ENCODE data around the gene ZC2HC1C.
"Not testable (repeated sequence)": the region's sequence is repeated elsewhere in the genome, so short reads cannot be mapped to it uniquely, and the experiment has no call there.

Gene ZC2HC1C

DNA sequence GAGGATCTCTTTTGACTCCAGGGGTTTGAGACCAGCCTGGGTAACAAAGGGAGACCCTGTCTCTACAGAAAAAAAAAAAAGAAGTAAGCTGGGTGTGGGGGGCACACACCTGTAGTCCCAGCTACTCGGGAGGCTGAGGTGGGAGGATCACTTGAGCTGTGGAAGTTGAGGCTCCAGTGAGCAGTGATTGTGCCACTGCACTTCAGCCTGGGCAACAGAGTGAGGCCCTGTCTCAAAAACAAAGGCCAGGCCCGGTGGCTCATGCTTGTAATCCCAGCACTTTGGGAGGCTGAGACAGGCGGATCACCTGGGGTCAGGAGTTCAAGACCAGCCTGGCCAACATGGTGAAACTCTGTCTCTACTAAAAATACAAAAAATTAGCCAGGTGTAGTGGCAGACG, 1.7 kb upstream of the ZC2HC1C start:
- H3K36me3 ChIP-seq (ENCODE audit: control insufficient read depth in 2 of 2, insufficient read depth in 2 of 2, low read length in 2 of 2); H3K27ac ChIP-seq (ENCODE audit: low read depth in 2 of 2, low read length in 2 of 2); H3K27me3 ChIP-seq (ENCODE audit: control insufficient read depth in 2 of 2, insufficient read depth in 2 of 2, low read length in 2 of 2); H3K9me3 ChIP-seq (ENCODE audit: control insufficient read depth in 2 of 2, low read length in 2 of 2); H3K4me3 ChIP-seq (ENCODE audit: low read length in 2 of 2): not testable (repeated sequence)
- Histone ChIP-seq H3K9ac (ENCODE audit: low read depth in 1 of 2, low read length in 2 of 2) (peak overlapping the region in 1 of 2 donors; percentile 80), H3K4me1 (ENCODE audit: control insufficient read depth in 2 of 2, insufficient read depth in 2 of 2, low read length in 2 of 2) (peaks cover 23 to 27% of the 10 kb centered on the region in 2 donors)

DNA sequence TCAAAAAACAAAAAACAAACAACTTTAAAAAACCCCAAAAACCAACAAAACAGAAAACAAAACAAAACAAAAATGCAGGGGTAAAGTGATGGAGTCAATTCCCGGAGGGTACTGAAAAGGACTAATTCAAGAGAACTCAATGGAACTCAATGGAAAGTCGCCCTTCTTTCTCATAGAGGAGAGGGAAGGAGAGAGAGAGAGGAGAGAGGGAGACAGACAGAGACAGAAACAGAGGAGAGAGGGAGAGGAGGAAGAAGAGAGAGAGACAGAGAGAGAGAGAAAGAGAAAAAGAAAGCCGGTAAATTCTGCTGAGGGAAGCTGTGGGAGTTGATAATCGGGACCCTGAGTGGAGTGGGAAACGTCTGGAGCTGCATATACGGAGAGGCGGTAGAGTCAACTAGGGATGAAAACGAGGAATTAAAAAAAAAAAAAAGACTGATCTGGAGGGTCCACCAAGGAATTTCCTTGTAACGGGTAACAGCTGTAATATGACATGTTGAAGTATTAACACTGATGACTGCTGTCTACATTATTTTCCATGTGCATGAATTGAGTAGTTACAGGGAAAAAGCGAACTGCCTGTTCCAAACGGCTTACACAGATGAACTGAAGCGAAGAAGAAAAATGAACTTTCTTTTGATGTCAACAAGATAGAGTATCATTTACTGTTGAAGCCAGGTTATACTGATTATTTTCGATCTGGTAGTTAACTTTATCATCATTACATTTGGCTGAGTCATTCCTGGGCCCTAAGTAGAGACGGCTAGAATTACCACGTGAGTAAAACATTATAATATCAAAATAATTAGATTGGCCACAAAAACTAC, 934 bp upstream of the ZC2HC1C start:
- H3K4me3 ChIP-seq (ENCODE audit: low read length in 2 of 2), result peak overlapping the region; percentile 65 to 82
- no peaks in the 10 kb centered on the region for H3K36me3 ChIP-seq (ENCODE audit: control insufficient read depth in 2 of 2, insufficient read depth in 2 of 2, low read length in 2 of 2)
- peaks cover 15 to 22% of the 10 kb centered on the region in 2 donors for H3K4me1 ChIP-seq (ENCODE audit: control insufficient read depth in 2 of 2, insufficient read depth in 2 of 2, low read length in 2 of 2)
- H3K27me3 ChIP-seq (ENCODE audit: control insufficient read depth in 2 of 2, insufficient read depth in 2 of 2, low read length in 2 of 2), result no peaks in the 10 kb centered on the region
- H3K9me3 ChIP-seq (ENCODE audit: control insufficient read depth in 2 of 2, low read length in 2 of 2), result no peaks in the 10 kb centered on the region
- H3K27ac ChIP-seq (ENCODE audit: low read depth in 2 of 2, low read length in 2 of 2), result peak overlapping the region; percentile 91 to 94
- peak overlapping the region; percentile 47 to 80 for H3K9ac ChIP-seq (ENCODE audit: low read depth in 1 of 2, low read length in 2 of 2)

DNA sequence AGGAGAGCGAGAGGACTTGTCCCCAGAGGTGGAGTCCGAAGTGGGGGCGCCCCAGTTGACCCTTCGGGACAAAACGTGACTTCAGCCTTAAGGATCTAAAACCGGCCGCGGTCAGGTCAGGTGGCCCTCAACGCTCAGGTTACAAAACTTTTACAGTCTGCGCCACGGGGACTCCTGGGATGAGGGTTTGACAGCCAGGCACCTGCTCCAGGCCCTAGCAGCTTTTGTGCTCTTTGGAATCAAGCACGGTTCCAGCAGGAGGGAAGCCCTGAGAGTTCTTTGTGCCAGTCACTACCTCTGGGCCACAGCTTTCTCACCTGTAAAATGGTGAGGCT, 337 bp downstream of the ZC2HC1C start:
- Histone ChIP-seq H3K4me3 (ENCODE audit: low read length in 2 of 2) (peak overlapping the region; percentile 65 to 82), H3K36me3 (ENCODE audit: control insufficient read depth in 2 of 2, insufficient read depth in 2 of 2, low read length in 2 of 2) (no peaks in the 10 kb centered on the region), H3K4me1 (ENCODE audit: control insufficient read depth in 2 of 2, insufficient read depth in 2 of 2, low read length in 2 of 2) (peaks cover 15 to 17% of the 10 kb centered on the region in 2 donors), H3K9me3 (ENCODE audit: control insufficient read depth in 2 of 2, low read length in 2 of 2) (no peaks in the 10 kb centered on the region), H3K9ac (ENCODE audit: low read depth in 1 of 2, low read length in 2 of 2) (peak overlapping the region; percentile 47 to 80), H3K27ac (ENCODE audit: low read depth in 2 of 2, low read length in 2 of 2) (peak overlapping the region; percentile 91 to 94), H3K27me3 (ENCODE audit: control insufficient read depth in 2 of 2, insufficient read depth in 2 of 2, low read length in 2 of 2) (no peaks in the 10 kb centered on the region)

DNA sequence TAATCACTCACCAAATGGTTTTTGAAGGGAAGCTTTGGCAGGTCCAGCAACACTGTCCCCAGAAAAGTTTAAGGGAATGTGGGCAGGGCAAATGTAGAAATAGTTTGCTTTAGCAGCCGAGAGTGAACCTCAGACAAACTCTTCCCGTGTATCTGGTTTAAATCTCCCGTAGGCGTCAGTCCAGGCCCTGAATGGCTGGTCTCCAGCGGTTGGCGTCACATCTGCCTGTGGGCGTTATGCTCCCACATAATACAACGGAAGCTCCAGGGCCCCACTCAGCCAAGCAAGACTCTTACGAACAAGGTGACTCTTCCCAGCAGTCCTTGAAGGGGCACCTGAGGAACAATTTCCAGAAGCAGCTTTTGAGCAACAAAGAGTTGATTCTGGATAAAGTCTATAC, 942 bp downstream of the ZC2HC1C start:
- H3K36me3 ChIP-seq (ENCODE audit: control insufficient read depth in 2 of 2, insufficient read depth in 2 of 2, low read length in 2 of 2), result no peaks in the 10 kb centered on the region
- peak overlapping the region; percentile 91 to 94 for H3K27ac ChIP-seq (ENCODE audit: low read depth in 2 of 2, low read length in 2 of 2)
- H3K9me3 ChIP-seq (ENCODE audit: control insufficient read depth in 2 of 2, low read length in 2 of 2), result no peaks in the 10 kb centered on the region
- peaks cover 15 to 17% of the 10 kb centered on the region in 2 donors for H3K4me1 ChIP-seq (ENCODE audit: control insufficient read depth in 2 of 2, insufficient read depth in 2 of 2, low read length in 2 of 2)
- H3K4me3 ChIP-seq (ENCODE audit: low read length in 2 of 2), result peak overlapping the region in 1 of 2 donors; percentile 65
- peak overlapping the region; percentile 47 to 80 for H3K9ac ChIP-seq (ENCODE audit: low read depth in 1 of 2, low read length in 2 of 2)
- H3K27me3 ChIP-seq (ENCODE audit: control insufficient read depth in 2 of 2, insufficient read depth in 2 of 2, low read length in 2 of 2), result no peaks in the 10 kb centered on the region

DNA sequence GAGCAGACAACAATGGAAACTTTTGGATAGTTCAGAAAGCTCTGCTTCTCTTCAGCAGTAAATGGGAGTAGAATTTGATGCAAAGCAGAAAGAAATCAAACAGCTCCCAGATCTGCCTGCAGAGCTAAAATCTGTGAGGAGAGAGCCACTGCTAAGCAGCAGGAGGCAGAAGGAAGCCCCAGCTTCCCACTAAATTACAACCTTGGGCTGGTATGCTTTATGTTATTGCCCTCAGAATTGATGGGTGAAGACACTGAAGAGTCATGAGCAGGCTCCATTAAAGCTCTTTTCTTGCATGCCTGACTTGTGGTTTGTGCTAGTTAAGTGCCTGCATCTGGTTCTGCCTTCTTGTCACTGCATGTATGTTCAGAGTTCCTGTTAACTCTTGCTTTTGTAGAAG, 8.4 kb downstream of the ZC2HC1C start:
- H3K9me3 ChIP-seq (ENCODE audit: control insufficient read depth in 2 of 2, low read length in 2 of 2), result no peaks in the 10 kb centered on the region
- no peak overlapping the region for H3K9ac ChIP-seq (ENCODE audit: low read depth in 1 of 2, low read length in 2 of 2)
- no peaks in the 10 kb centered on the region for H3K27me3 ChIP-seq (ENCODE audit: control insufficient read depth in 2 of 2, insufficient read depth in 2 of 2, low read length in 2 of 2)
- peaks cover 5% of the 10 kb centered on the region in 2 donors for H3K36me3 ChIP-seq (ENCODE audit: control insufficient read depth in 2 of 2, insufficient read depth in 2 of 2, low read length in 2 of 2)
- H3K4me1 ChIP-seq (ENCODE audit: control insufficient read depth in 2 of 2, insufficient read depth in 2 of 2, low read length in 2 of 2), result no peaks in the 10 kb centered on the region
- H3K27ac ChIP-seq (ENCODE audit: low read depth in 2 of 2, low read length in 2 of 2), result no peak overlapping the region
- no peak overlapping the region for H3K4me3 ChIP-seq (ENCODE audit: low read length in 2 of 2)

DNA sequence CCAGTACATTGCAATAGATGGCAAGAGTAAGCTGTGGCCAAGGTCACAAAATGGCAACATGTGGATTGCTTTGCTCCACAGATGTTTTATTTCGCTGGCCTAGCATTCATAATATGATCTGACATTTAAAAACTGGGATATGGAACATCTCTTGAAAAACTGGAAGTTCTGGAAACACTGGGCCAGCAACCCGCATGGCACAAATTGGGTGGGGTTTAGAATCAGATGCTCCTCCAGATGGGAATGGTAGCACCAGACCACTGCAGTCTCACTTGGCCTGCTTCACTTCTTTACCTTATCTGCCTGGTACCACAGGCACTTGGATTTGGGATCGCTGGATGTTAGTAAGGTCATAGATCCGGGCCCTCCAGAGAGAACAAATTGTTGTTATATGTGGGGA, 10.1 kb downstream of the ZC2HC1C start:
- no peaks in the 10 kb centered on the region for H3K9me3 ChIP-seq (ENCODE audit: control insufficient read depth in 2 of 2, low read length in 2 of 2)

DNA sequence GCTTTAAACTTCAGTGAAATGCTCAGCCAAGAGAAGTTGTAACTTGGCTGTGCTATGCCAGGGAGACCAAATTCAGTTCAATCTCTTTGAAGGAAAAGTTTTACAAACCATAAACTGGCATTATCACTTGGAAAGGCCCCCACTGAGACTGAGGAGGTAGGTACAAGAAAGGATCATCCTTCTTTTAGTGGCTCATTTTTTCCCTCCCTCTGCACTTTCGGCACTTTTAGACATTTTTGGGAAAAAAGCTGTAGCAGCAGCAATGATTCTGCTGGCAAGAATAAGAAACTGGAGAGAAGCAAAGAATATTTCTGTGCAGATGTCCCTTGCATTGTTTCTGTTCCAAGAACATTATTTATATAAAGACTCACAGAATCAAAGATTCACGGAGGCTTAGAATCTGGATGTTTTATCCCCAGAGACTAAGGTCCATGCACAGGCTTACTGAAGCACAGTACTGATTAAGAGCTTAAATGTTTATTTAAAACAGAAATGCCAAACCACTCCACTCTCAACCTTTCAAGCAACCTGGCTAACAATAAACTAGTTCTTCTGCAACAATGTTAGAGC, 12.3 kb downstream of the ZC2HC1C start:
- no peak overlapping the region for H3K4me3 ChIP-seq (ENCODE audit: low read length in 2 of 2)
- no peak overlapping the region for H3K27ac ChIP-seq (ENCODE audit: low read depth in 2 of 2, low read length in 2 of 2)
- no peak overlapping the region for H3K9ac ChIP-seq (ENCODE audit: low read depth in 1 of 2, low read length in 2 of 2)
- peaks cover 30 to 35% of the 10 kb centered on the region in 2 donors for H3K36me3 ChIP-seq (ENCODE audit: control insufficient read depth in 2 of 2, insufficient read depth in 2 of 2, low read length in 2 of 2)
- H3K4me1 ChIP-seq (ENCODE audit: control insufficient read depth in 2 of 2, insufficient read depth in 2 of 2, low read length in 2 of 2), result no peaks in the 10 kb centered on the region
- H3K27me3 ChIP-seq (ENCODE audit: control insufficient read depth in 2 of 2, insufficient read depth in 2 of 2, low read length in 2 of 2), result no peaks in the 10 kb centered on the region
- H3K9me3 ChIP-seq (ENCODE audit: control insufficient read depth in 2 of 2, low read length in 2 of 2), result no peaks in the 10 kb centered on the region

More for the DNA sequence above, 10.1 kb downstream of the ZC2HC1C start:
- Histone ChIP-seq H3K9ac (ENCODE audit: low read depth in 1 of 2, low read length in 2 of 2) (no peak overlapping the region), H3K27ac (ENCODE audit: low read depth in 2 of 2, low read length in 2 of 2) (no peak overlapping the region), H3K4me1 (ENCODE audit: control insufficient read depth in 2 of 2, insufficient read depth in 2 of 2, low read length in 2 of 2) (no peaks in the 10 kb centered on the region), H3K4me3 (ENCODE audit: low read length in 2 of 2) (no peak overlapping the region), H3K27me3 (ENCODE audit: control insufficient read depth in 2 of 2, insufficient read depth in 2 of 2, low read length in 2 of 2) (no peaks in the 10 kb centered on the region), H3K36me3 (ENCODE audit: control insufficient read depth in 2 of 2, insufficient read depth in 2 of 2, low read length in 2 of 2) (peaks cover 14 to 20% of the 10 kb centered on the region in 2 donors)

- no peak overlapping the region for H3K27ac ChIP-seq (ENCODE audit: low read depth in 2 of 2, low read length in 2 of 2)
- H3K9me3 ChIP-seq (ENCODE audit: control insufficient read depth in 2 of 2, low read length in 2 of 2), result no peaks in the 10 kb centered on the region
- no peaks in the 10 kb centered on the region for H3K27me3 ChIP-seq (ENCODE audit: control insufficient read depth in 2 of 2, insufficient read depth in 2 of 2, low read length in 2 of 2)
- no peak overlapping the region for H3K9ac ChIP-seq (ENCODE audit: low read depth in 1 of 2, low read length in 2 of 2)
- no peak overlapping the region for H3K4me3 ChIP-seq (ENCODE audit: low read length in 2 of 2)
- H3K36me3 ChIP-seq (ENCODE audit: control insufficient read depth in 2 of 2, insufficient read depth in 2 of 2, low read length in 2 of 2), result peaks cover 41 to 50% of the 10 kb centered on the region in 2 donors
- H3K4me1 ChIP-seq (ENCODE audit: control insufficient read depth in 2 of 2, insufficient read depth in 2 of 2, low read length in 2 of 2), result no peaks in the 10 kb centered on the region
Measured at GRCh38 chr14:75083271-75083670, 13.8 kb downstream of the ZC2HC1C start.

GRCh38 chr14:75084513-75084912, 15.1 kb downstream of the ZC2HC1C start:
- no peak overlapping the region for H3K9ac ChIP-seq (ENCODE audit: low read depth in 1 of 2, low read length in 2 of 2)
- H3K9me3 ChIP-seq (ENCODE audit: control insufficient read depth in 2 of 2, low read length in 2 of 2), result no peaks in the 10 kb centered on the region
- peaks cover 43 to 52% of the 10 kb centered on the region in 2 donors for H3K36me3 ChIP-seq (ENCODE audit: control insufficient read depth in 2 of 2, insufficient read depth in 2 of 2, low read length in 2 of 2)
- H3K4me1 ChIP-seq (ENCODE audit: control insufficient read depth in 2 of 2, insufficient read depth in 2 of 2, low read length in 2 of 2), result no peaks in the 10 kb centered on the region
- no peaks in the 10 kb centered on the region for H3K27me3 ChIP-seq (ENCODE audit: control insufficient read depth in 2 of 2, insufficient read depth in 2 of 2, low read length in 2 of 2)
- H3K4me3 ChIP-seq (ENCODE audit: low read length in 2 of 2), result no peak overlapping the region
- no peak overlapping the region for H3K27ac ChIP-seq (ENCODE audit: low read depth in 2 of 2, low read length in 2 of 2)

DNA sequence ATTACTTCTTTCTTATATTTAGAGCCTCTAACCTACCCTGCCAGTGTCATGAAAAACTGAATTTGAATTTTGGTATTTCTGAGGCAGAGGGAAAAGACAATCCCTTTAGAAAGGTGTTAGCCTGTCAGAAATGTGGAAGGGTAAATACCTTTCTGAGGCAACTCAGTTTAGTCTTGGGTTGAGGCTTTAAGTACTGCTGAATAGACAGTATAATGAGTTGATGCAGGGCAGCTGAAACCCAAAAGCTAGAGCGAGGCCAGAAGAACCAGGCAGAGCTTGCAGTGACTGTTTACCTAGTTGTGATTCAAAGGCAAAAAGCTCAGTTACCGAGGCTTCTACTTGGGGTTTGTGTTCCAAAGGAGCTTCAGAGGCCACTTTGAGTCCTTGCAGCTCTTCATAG, 18.7 kb downstream of the ZC2HC1C start:
- Histone ChIP-seq H3K36me3 (ENCODE audit: control insufficient read depth in 2 of 2, insufficient read depth in 2 of 2, low read length in 2 of 2) (peaks cover 43 to 57% of the 10 kb centered on the region in 2 donors), H3K27me3 (ENCODE audit: control insufficient read depth in 2 of 2, insufficient read depth in 2 of 2, low read length in 2 of 2) (no peaks in the 10 kb centered on the region), H3K9me3 (ENCODE audit: control insufficient read depth in 2 of 2, low read length in 2 of 2) (no peaks in the 10 kb centered on the region), H3K4me1 (ENCODE audit: control insufficient read depth in 2 of 2, insufficient read depth in 2 of 2, low read length in 2 of 2) (no peaks in the 10 kb centered on the region), H3K9ac (ENCODE audit: low read depth in 1 of 2, low read length in 2 of 2) (no peak overlapping the region), H3K27ac (ENCODE audit: low read depth in 2 of 2, low read length in 2 of 2) (no peak overlapping the region), H3K4me3 (ENCODE audit: low read length in 2 of 2) (no peak overlapping the region)
